Tibial nerve (tissue), 4 donors: Measurements from ENCODE around the gene CASP9. TPM values are rescaled to one million over a fixed set of nuclear protein-coding genes. Genes with fewer than 3 reads are reported as not detected.

ENCODE experiments used
- DNase-seq, 2 donors: peaks; one replicate each; pipeline ENCODE4 v3.0.0-alpha.2; 2019; ENCODE audit warnings: low spot score in 2 of 2
- H3K27ac ChIP-seq, 4 donors: fragments of 200-600 bp; sonication (generic) in 3 of 4; one replicate each; pipeline ENCODE4 v1.5.1; 2017 to 2019; ENCODE audit warnings: mild to moderate bottlenecking in 1 of 4
- H3K27me3 ChIP-seq, 2 donors: fragments of 200-600 bp; sonication (generic) in 1 of 2; one replicate each; pipeline versions ENCODE4 v1.5.1 to v1.6.0; 2017 to 2019
- H3K36me3 ChIP-seq, 3 donors: fragments of 200-600 bp; sonication (generic); one replicate each; pipeline ENCODE4 v1.5.1; 2018 to 2019
- H3K4me1 ChIP-seq, 4 donors: fragments of 200-600 bp; sonication (generic) in 3 of 4; one replicate each; pipeline ENCODE4 v1.5.1; 2017 to 2019
- H3K4me3 ChIP-seq, 4 donors: fragments of 200-600 bp; sonication (generic) in 3 of 4; one replicate each; pipeline ENCODE4 v1.5.1; 2017 to 2019; ENCODE audit warnings: mild to moderate bottlenecking in 1 of 4, moderate library complexity in 1 of 4
- H3K9me3 ChIP-seq, 4 donors: fragments of 200-600 bp; sonication (generic) in 3 of 4; one replicate each; pipeline ENCODE4 v1.5.1; 2017 to 2019
- EP300 ChIP-seq, 2 donors: sonication (generic); formaldehyde crosslinking; IDR thresholded peaks; one replicate each; pipeline ENCODE4 v1.6.1; 2017; ENCODE audit warnings: antibody characterized with exemption in 2 of 2, mild to moderate bottlenecking in 1 of 2
- POLR2A ChIP-seq, 2 donors: fragments of 450-650 bp; IDR thresholded peaks; one replicate each; pipeline ENCODE4 v1.6.1; 2017; ENCODE audit warnings: antibody characterized with exemption in 2 of 2, mild to moderate bottlenecking in 2 of 2, moderate library complexity in 2 of 2
- WGBS, 2 donors: methylation state at CpG; one replicate each; pipeline ENCODE4 v1.1.5; 2018; 5-methylcytosine and 5-hydroxymethylcytosine counted together
- total RNA-seq, 4 donors: library from RNA; depleted of rRNA; stranded (reverse); fragments of >200 nt; gene quantifications; one replicate each; pipeline ENCODE4 v1.1.0, GENCODE V29; 2016
- TF ChIP-seq, protein P1 (sequence below), 5 experiments: fragments of 200-600 bp in 3 of 5; fragments of 450-650 bp in 2 of 5; sonication (generic) in 3 of 5; IDR thresholded peaks; one replicate each; pipeline ENCODE4 v1.5.1; 2016 to 2019; ENCODE audit warnings: antibody characterized with exemption in 5 of 5, mild to moderate bottlenecking in 3 of 5, moderate library complexity in 2 of 5

Gene CASP9
- total RNA-seq, 4 donors from 2014 or later, result 39.6 to 82.8 (median 51.7) TPM

DNA sequence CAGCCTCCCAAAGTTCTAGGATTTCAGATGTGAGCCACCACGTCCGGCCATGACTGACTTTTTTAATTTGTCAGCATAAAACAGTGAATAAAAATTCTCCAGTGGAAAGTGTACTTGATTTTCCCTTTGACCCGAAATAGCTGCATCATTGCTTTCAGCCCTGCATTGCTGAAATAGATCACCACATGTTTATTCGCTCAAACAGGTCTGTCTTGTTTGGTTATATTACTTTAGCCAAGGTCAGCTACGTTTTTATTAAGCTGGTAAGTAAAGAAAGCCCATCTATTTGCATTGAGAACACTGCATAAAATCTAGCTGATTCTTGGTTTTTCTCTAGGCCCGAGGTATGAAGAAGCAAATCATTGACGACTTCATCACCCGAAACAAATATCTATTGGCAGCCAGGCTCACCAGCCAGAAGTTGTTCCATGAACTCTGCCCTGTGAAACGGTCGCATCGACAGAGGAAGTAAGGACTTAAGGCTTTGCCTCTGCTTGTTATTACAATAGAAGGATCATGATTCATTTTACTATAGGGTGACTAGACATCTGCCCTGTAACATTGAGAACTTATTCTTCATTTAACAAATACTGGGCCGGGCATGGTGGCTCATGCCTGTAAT lies 35.3 kb upstream of the CASP9 start:
- no peak for TF ChIP-seq POLR2A (IDR thresholded peaks at IDR 0.05)
- no peak for TF ChIP-seq EP300 (IDR thresholded peaks at IDR 0.05)
- TF ChIP-seq, protein P1, sequence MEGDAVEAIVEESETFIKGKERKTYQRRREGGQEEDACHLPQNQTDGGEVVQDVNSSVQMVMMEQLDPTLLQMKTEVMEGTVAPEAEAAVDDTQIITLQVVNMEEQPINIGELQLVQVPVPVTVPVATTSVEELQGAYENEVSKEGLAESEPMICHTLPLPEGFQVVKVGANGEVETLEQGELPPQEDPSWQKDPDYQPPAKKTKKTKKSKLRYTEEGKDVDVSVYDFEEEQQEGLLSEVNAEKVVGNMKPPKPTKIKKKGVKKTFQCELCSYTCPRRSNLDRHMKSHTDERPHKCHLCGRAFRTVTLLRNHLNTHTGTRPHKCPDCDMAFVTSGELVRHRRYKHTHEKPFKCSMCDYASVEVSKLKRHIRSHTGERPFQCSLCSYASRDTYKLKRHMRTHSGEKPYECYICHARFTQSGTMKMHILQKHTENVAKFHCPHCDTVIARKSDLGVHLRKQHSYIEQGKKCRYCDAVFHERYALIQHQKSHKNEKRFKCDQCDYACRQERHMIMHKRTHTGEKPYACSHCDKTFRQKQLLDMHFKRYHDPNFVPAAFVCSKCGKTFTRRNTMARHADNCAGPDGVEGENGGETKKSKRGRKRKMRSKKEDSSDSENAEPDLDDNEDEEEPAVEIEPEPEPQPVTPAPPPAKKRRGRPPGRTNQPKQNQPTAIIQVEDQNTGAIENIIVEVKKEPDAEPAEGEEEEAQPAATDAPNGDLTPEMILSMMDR (IDR thresholded peaks at IDR 0.05), result no peak
- Histone ChIP-seq H3K9me3 (no peaks in the 10 kb centered on the region), H3K27me3 (no peaks in the 10 kb centered on the region), H3K4me1 (no peaks in the 10 kb centered on the region), H3K27ac (no peak overlapping the region), H3K4me3 (no peak overlapping the region), H3K36me3 (peaks cover 0 to 64% (median 0%) of the 10 kb centered on the region in 3 donors)
- no peak for DNase-seq
- 86 to 90% methylated on average over 12 of the region's 12 CpGs for WGBS, 2 donors

GRCh38 chr1:15558516-15558915 lies 34.5 kb upstream of the CASP9 start:
- Histone ChIP-seq H3K9me3 (no peaks in the 10 kb centered on the region), H3K4me3 (no peak overlapping the region), H3K27ac (no peak overlapping the region), H3K27me3 (no peaks in the 10 kb centered on the region), H3K36me3 (peaks cover 0 to 61% (median 0%) of the 10 kb centered on the region in 3 donors), H3K4me1 (no peaks in the 10 kb centered on the region)
- WGBS, 2 donors, result 91 to 95% methylated on average over 4 of the region's 4 CpGs
- DNase-seq, result no peak
- TF ChIP-seq EP300 (IDR thresholded peaks at IDR 0.05), result no peak

- no peak for DNase-seq
- Histone ChIP-seq H3K4me3 (no peak overlapping the region), H3K9me3 (no peaks in the 10 kb centered on the region), H3K27ac (no peak overlapping the region), H3K27me3 (no peaks in the 10 kb centered on the region), H3K36me3 (peaks cover 0 to 59% (median 0%) of the 10 kb centered on the region in 3 donors), H3K4me1 (no peaks in the 10 kb centered on the region)
- TF ChIP-seq POLR2A (IDR thresholded peaks at IDR 0.05) (no peak), EP300 (IDR thresholded peaks at IDR 0.05) (no peak)
- TF ChIP-seq, protein P1 (IDR thresholded peaks at IDR 0.05), result no peak
- 76 to 83% methylated on average over 2 of the region's 2 CpGs for WGBS, 2 donors
These were observed 33.6 kb upstream of the CASP9 start for GRCh38 chr1:15557594-15557993.

DNA sequence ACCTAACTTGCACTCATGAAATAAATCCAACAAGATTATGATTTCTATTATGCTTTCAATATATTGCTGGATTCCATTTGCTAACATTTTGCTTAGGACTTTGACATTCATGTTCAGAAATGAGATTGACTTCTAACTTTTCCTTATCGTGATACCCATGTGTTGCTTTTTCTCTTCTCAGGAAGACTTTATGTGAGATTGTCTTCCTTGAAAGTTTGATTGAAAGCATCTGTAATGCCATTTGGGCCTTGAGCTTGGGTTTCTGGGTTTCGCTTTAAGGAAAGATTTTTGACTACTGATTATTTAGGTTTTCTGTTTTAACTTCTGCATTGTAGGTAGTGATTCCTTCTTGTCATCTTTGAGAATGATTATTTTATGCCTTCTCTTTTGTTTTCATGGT lies 33.0 kb upstream of the CASP9 start:
- Histone ChIP-seq H3K27ac (no peak overlapping the region), H3K9me3 (no peaks in the 10 kb centered on the region), H3K36me3 (peaks cover 0 to 53% (median 0%) of the 10 kb centered on the region in 3 donors), H3K4me1 (no peaks in the 10 kb centered on the region), H3K4me3 (no peak overlapping the region), H3K27me3 (no peaks in the 10 kb centered on the region)
- TF ChIP-seq POLR2A (IDR thresholded peaks at IDR 0.05), result no peak
- no peak for TF ChIP-seq EP300 (IDR thresholded peaks at IDR 0.05)
- TF ChIP-seq, protein P1 (IDR thresholded peaks at IDR 0.05), result no peak
- WGBS, 2 donors, result 90 to 93% methylated on average over 2 of the region's 2 CpGs
- DNase-seq, result no peak

- no peak overlapping the region for H3K27ac ChIP-seq
- no peak overlapping the region for H3K4me3 ChIP-seq
- H3K36me3 ChIP-seq, result peaks cover 0 to 68% (median 11%) of the 10 kb centered on the region in 3 donors
- no peaks in the 10 kb centered on the region for H3K9me3 ChIP-seq
- no peaks in the 10 kb centered on the region for H3K27me3 ChIP-seq
- TF ChIP-seq, protein P1 (IDR thresholded peaks at IDR 0.05), result no peak
- TF ChIP-seq EP300 (IDR thresholded peaks at IDR 0.05), result no peak
- TF ChIP-seq POLR2A (IDR thresholded peaks at IDR 0.05), result no peak
- WGBS, 2 donors, result 78 to 81% methylated on average over 6 of the region's 6 CpGs
- no peak for DNase-seq
- H3K4me1 ChIP-seq, result no peaks in the 10 kb centered on the region
These were observed 26.6 kb upstream of the CASP9 start for GRCh38 chr1:15550573-15550972.
